Activated naive CD4-positive, alpha-beta T cell treated with anti-CD3 and anti-CD28 coated beads, Interleukin-2, amount 50 U/mL, for 72 hours (primary cell): ENCODE results near the gene MUC6. TPM values are rescaled to one million over a fixed set of nuclear protein-coding genes. Genes with fewer than 3 reads are reported as not detected.
A peak's percentile ranks its signal among the peaks of the same experiment; 100 is the strongest.
"Not testable (repeated sequence)": the region's sequence is repeated elsewhere in the genome, so short reads cannot be mapped to it uniquely, and the experiment has no call there.

ENCODE experiments used
- ATAC-seq, 2 donors: fragments of 150-1000 bp; cut with Tn5 transposase; 2 replicates each; pipeline ENCODE4 v1.10.0; 2021; ENCODE audit warnings: mild to moderate bottlenecking in 2 of 2, moderate library complexity in 2 of 2
- DNase-seq, 2 donors: peaks; one replicate each; pipeline ENCODE4 v3.0.0; 2021 to 2022; ENCODE audit warnings: low spot score in 2 of 2
- H3K27ac Mint-ChIP-seq, 2 donors: one replicate each; pipeline ENCODE4 v1.8.0; 2022; ENCODE audit warnings: mild to moderate bottlenecking in 2 of 2, mixed read lengths in 2 of 2
- H3K36me3 Mint-ChIP-seq, 2 donors: one replicate each; pipeline ENCODE4 v1.8.0; 2022; ENCODE audit warnings: mixed read lengths in 2 of 2
- H3K9me3 Mint-ChIP-seq, 2 donors: one replicate each; pipeline ENCODE4 v1.8.0; 2022; ENCODE audit warnings: mixed read lengths in 2 of 2
- total RNA-seq, 2 donors: library from RNA; stranded (reverse); gene quantifications; one replicate each; pipeline ENCODE4 v1.2.3, GENCODE V29; 2022

The MUC6 gene
- total RNA-seq, 2 donors from 2014 or later: not detected

GRCh38 chr11:1022908-1023810 is 13.4 kb downstream of the MUC6 start:
- ATAC-seq (no peak), DNase-seq (no peak)
- H3K36me3 Mint-ChIP-seq: no peaks in the 10 kb centered on the region
- H3K27ac Mint-ChIP-seq: no peak overlapping the region
- H3K9me3 Mint-ChIP-seq: peaks cover 0 to 6% of the 10 kb centered on the region in 2 donors

- Mint-ChIP-seq H3K27ac (no peak overlapping the region), H3K36me3 (peaks cover 0 to 3% of the 10 kb centered on the region in 2 donors), H3K9me3 (peaks cover 5 to 10% of the 10 kb centered on the region in 2 donors)
- DNase-seq (no peak), ATAC-seq (no peak)
Measured at GRCh38 chr11:1022411-1022810, 14.1 kb downstream of the MUC6 start.

GRCh38 chr11:1020211-1020905 is 16.2 kb downstream of the MUC6 start:
- Mint-ChIP-seq H3K27ac (no peak overlapping the region), H3K36me3 (peaks cover 0 to 7% of the 10 kb centered on the region in 2 donors), H3K9me3 (peaks cover 15 to 20% of the 10 kb centered on the region in 2 donors)
- DNase-seq (no peak), ATAC-seq (no peak)

GRCh38 chr11:1019321-1019910 is 17.1 kb downstream of the MUC6 start:
- no peak overlapping the region for H3K27ac Mint-ChIP-seq
- ATAC-seq: no peak
- peaks cover 0 to 7% of the 10 kb centered on the region in 2 donors for H3K36me3 Mint-ChIP-seq
- DNase-seq: no peak
- peaks cover 15 to 20% of the 10 kb centered on the region in 2 donors for H3K9me3 Mint-ChIP-seq

- H3K36me3 Mint-ChIP-seq: peaks cover 0 to 7% of the 10 kb centered on the region in 2 donors
- peak overlapping the region; percentile 1 to 2 for H3K27ac Mint-ChIP-seq
- peaks cover 15 to 19% of the 10 kb centered on the region in 2 donors for H3K9me3 Mint-ChIP-seq
- no peak for ATAC-seq
- DNase-seq: no peak
Measured at GRCh38 chr11:1018091-1018490, 18.4 kb downstream of the MUC6 start.

- peaks cover 14 to 15% of the 10 kb centered on the region in 2 donors for H3K9me3 Mint-ChIP-seq
- peaks cover 0 to 7% of the 10 kb centered on the region in 2 donors for H3K36me3 Mint-ChIP-seq
- no peak for DNase-seq
- peak overlapping the region; percentile 1 to 2 for H3K27ac Mint-ChIP-seq
- peak; percentile 20 to 46 for ATAC-seq
Measured at GRCh38 chr11:1017269-1018005, 19.1 kb downstream of the MUC6 start.

- Mint-ChIP-seq H3K27ac (peak overlapping the region; percentile 2), H3K9me3 (peaks cover 14 to 15% of the 10 kb centered on the region in 2 donors)
- not testable (repeated sequence) for H3K36me3 Mint-ChIP-seq, DNase-seq
- peak; percentile 27 to 63 for ATAC-seq
Measured at GRCh38 chr11:1016610-1017126, 19.9 kb downstream of the MUC6 start.

- DNase-seq: no peak
- ATAC-seq: no peak
- Mint-ChIP-seq H3K27ac (peak overlapping the region in 1 of 2 donors; percentile 0), H3K9me3 (peaks cover 14 to 15% of the 10 kb centered on the region in 2 donors), H3K36me3 (peaks cover under 1 to 7% of the 10 kb centered on the region in 2 donors)
Measured at GRCh38 chr11:1015826-1016545, 20.5 kb downstream of the MUC6 start.

GRCh38 chr11:1015064-1015463 is 21.5 kb downstream of the MUC6 start:
- H3K36me3 Mint-ChIP-seq: peaks cover 7 to 9% of the 10 kb centered on the region in 2 donors
- H3K9me3 Mint-ChIP-seq: peaks cover 14 to 15% of the 10 kb centered on the region in 2 donors
- H3K27ac Mint-ChIP-seq: no peak overlapping the region
- ATAC-seq (no peak), DNase-seq (no peak)

GRCh38 chr11:1014276-1014675 is 22.2 kb downstream of the MUC6 start:
- H3K9me3 Mint-ChIP-seq: peaks cover 14 to 15% of the 10 kb centered on the region in 2 donors
- ATAC-seq (no peak), DNase-seq (no peak)

GRCh38 chr11:1013631-1013935 is 22.9 kb downstream of the MUC6 start:
- peaks cover 14 to 15% of the 10 kb centered on the region in 2 donors for H3K9me3 Mint-ChIP-seq
- H3K36me3 Mint-ChIP-seq: peaks cover 7 to 12% of the 10 kb centered on the region in 2 donors
- ATAC-seq: no peak
- DNase-seq: no peak
- no peak overlapping the region for H3K27ac Mint-ChIP-seq

More at GRCh38 chr11:1014276-1014675, 22.2 kb downstream of the MUC6 start:
- Mint-ChIP-seq H3K36me3 (peaks cover 7 to 12% of the 10 kb centered on the region in 2 donors), H3K27ac (no peak overlapping the region)

GRCh38 chr11:1012740-1013630 is 23.5 kb downstream of the MUC6 start:
- ATAC-seq: no peak
- DNase-seq: no peak
- H3K36me3 Mint-ChIP-seq: peaks cover 7 to 12% of the 10 kb centered on the region in 2 donors
- peaks cover 14 to 15% of the 10 kb centered on the region in 2 donors for H3K9me3 Mint-ChIP-seq
- H3K27ac Mint-ChIP-seq: no peak overlapping the region

- Mint-ChIP-seq H3K27ac (peak overlapping the region in 1 of 2 donors; percentile 20), H3K9me3 (peaks cover 9% of the 10 kb centered on the region in 2 donors), H3K36me3 (peaks cover 7 to 8% of the 10 kb centered on the region in 2 donors)
- DNase-seq: no peak
- ATAC-seq: no peak
Measured at GRCh38 chr11:1012291-1012690, 24.2 kb downstream of the MUC6 start.

- Mint-ChIP-seq H3K9me3 (no peaks in the 10 kb centered on the region), H3K27ac (no peak overlapping the region), H3K36me3 (peaks cover 6 to 7% of the 10 kb centered on the region in 2 donors)
- no peak for DNase-seq
- ATAC-seq: no peak
Measured at GRCh38 chr11:1011320-1011698, 25.2 kb downstream of the MUC6 start.
